ENCODE results near the gene SMYD2. TPM values are rescaled to one million over a fixed set of nuclear protein-coding genes. Genes with fewer than 3 reads are reported as not detected.
A peak's percentile ranks its signal among the peaks of the same experiment; 100 is the strongest.

The SMYD2 gene
- total and polyA plus RNA-seq, 5 experiments from 2014 or later: 37.2 to 41.9 (median 39.5) TPM

- Mint-ChIP-seq H3K27me3 (no peaks in the 10 kb centered on the region), H3K27ac (peak overlapping the region in 1 of 10 donors; percentile 57), H3K9me3 (no peaks in the 10 kb centered on the region), H3K4me3 (no peak overlapping the region), H3K4me1 (peaks cover 0 to 3% (median 1%) of the 10 kb centered on the region in 4 donors), H3K36me3 (peaks cover 4 to 53% (median 10%) of the 10 kb centered on the region in 3 donors)
- DNase-seq: no peak
- POLR2A ChIA-PET: interaction anchor here (1.4 to 2.4 kb wide), 2 partner anchors 49 to 68 kb away, joined by 5 to 15 read pairs; partner anchors contain the start of gene SMYD2
- no peak for ATAC-seq
These were observed 48.7 kb downstream of the SMYD2 start for GRCh38 chr1:214329470-214330220.

- Mint-ChIP-seq H3K27ac (no peak overlapping the region), H3K4me3 (no peak overlapping the region), H3K27me3 (no peaks in the 10 kb centered on the region), H3K9me3 (no peaks in the 10 kb centered on the region), H3K4me1 (peaks cover 0 to 3% (median 1%) of the 10 kb centered on the region in 4 donors), H3K36me3 (peaks cover 4 to 51% (median 12%) of the 10 kb centered on the region in 3 donors)
- DNase-seq (no peak), ATAC-seq (no peak)
- POLR2A ChIA-PET: no interaction called here
These were observed 49.3 kb downstream of the SMYD2 start for GRCh38 chr1:214330222-214330621.

- Mint-ChIP-seq H3K9me3 (no peaks in the 10 kb centered on the region), H3K4me1 (peaks cover 0 to 3% (median 1%) of the 10 kb centered on the region in 4 donors), H3K27me3 (no peaks in the 10 kb centered on the region), H3K36me3 (peaks cover 4 to 51% (median 16%) of the 10 kb centered on the region in 3 donors), H3K27ac (peak overlapping the region in 2 of 10 donors; percentile 14 to 32), H3K4me3 (no peak overlapping the region)
- no peak for ATAC-seq
- POLR2A ChIA-PET: no interaction called here
- no peak for DNase-seq
These were observed 49.8 kb downstream of the SMYD2 start for GRCh38 chr1:214330715-214331114.

DNA sequence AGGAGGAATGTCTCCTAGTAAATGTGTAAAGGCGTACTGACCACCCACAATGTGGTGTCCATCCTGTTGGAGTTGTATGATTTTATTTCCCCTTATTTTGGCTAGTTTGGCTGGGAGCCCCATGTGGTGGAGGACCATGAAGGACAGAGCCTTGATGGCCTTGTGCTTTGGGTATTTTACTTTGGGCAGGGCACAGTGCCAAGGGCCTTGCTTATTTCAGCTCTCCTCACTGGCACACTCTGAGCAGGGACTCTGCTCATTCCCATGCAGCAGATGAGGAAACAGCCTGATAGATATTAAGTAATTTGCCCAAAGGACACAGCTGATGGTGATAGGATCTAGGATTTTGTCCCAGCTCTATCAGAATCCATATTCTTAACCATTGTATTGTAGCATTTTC, 50.2 kb downstream of the SMYD2 start:
- POLR2A ChIA-PET: no interaction called here
- H3K4me3 Mint-ChIP-seq: no peak overlapping the region
- peak overlapping the region in 1 of 10 donors; percentile 60 for H3K27ac Mint-ChIP-seq
- no peak for DNase-seq
- H3K9me3 Mint-ChIP-seq: no peaks in the 10 kb centered on the region
- ATAC-seq: no peak
- H3K27me3 Mint-ChIP-seq: no peaks in the 10 kb centered on the region
- peaks cover 4 to 55% (median 16%) of the 10 kb centered on the region in 3 donors for H3K36me3 Mint-ChIP-seq
- peaks cover 0 to 3% (median 1%) of the 10 kb centered on the region in 4 donors for H3K4me1 Mint-ChIP-seq

DNA sequence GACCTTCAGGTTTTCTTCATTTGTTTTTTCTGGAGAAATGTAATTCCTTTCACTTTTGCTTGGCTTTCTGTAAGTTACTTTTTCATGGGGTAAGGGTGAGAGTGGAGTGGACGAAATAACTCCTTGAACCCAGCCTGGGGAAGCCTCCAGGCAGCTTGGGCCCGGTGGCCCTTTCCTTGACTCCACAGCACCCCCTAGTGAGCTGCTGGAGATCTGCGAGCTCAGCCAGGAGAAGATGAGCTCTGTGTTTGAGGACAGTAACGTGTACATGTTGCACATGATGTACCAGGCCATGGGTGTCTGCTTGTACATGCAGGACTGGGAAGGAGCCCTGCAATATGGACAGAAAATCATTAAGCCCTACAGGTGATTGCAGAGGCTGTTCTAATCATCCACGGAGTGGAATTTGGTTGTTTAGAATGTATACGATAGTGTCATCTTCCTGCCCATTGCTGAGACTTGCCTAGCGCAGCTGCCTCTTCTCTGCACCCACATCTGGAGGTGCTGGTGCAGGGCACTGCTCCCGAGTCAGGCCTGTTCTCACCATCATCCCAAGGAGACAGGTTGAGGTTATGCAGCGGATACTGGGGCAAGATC, 51.0 kb downstream of the SMYD2 start:
- DNase-seq (peak; percentile 22 to 66 (median 39)), ATAC-seq (peak in 1 of 2 donors; percentile 52)
- H3K9me3 Mint-ChIP-seq: no peaks in the 10 kb centered on the region
- H3K27me3 Mint-ChIP-seq: no peaks in the 10 kb centered on the region
- POLR2A ChIA-PET: no interaction called here
- peaks cover 4 to 56% (median 21%) of the 10 kb centered on the region in 3 donors for H3K36me3 Mint-ChIP-seq
- peak overlapping the region in 1 of 10 donors; percentile 48 for H3K27ac Mint-ChIP-seq
- peaks cover 0 to 3% (median 1%) of the 10 kb centered on the region in 4 donors for H3K4me1 Mint-ChIP-seq
- H3K4me3 Mint-ChIP-seq: no peak overlapping the region

DNA sequence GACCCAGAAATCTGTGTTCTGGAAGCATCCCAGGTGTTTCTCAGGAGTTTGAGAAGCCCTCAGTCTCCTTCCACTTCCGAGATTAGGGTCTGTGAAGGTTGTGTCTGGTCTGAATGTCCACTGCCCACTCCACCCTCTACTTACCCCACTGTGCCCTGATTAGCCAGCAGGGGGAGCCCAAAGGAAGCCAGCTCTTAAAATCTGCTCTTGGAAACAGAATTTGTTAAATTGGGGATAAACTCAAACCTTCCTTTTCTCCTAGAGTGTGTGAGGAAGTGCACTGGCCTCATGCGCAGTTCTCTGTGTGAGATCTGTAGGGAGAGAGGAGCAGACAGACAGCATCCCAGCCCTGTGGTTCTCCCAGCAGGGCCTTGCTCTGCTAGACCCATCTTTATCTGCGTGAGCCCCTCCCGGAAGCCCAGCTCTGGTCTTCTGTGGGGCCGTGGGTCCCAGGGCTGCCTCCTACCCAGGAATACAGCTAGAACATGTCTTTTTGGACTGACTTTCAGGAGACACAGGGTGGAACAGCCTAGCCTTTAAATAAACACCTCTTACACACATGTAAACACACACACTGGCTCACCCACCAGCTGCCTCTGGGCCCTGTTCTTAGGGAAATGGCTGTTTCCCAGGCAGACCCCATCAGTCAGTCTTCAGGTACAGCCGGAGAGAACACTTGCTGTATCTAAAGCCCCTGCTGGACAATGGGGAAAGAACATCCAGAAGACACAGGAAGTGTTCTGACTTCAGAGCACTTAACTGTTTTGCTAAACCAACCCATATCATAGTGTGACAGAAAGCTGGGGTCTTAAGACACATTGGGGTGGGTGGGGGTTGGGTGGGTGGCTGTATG, 52.2 kb downstream of the SMYD2 start:
- Mint-ChIP-seq H3K4me1 (peaks cover 0 to 3% (median 1%) of the 10 kb centered on the region in 4 donors), H3K4me3 (no peak overlapping the region), H3K9me3 (no peaks in the 10 kb centered on the region), H3K27me3 (no peaks in the 10 kb centered on the region), H3K36me3 (peaks cover 8 to 60% (median 28%) of the 10 kb centered on the region in 3 donors), H3K27ac (peak overlapping the region in 1 of 10 donors; percentile 50)
- POLR2A ChIA-PET: no interaction called here
- DNase-seq (peak in 8 of 10 donors; percentile 6 to 65 (median 21)), ATAC-seq (no peak)

- Mint-ChIP-seq H3K27me3 (no peaks in the 10 kb centered on the region), H3K36me3 (peaks cover 8 to 61% (median 30%) of the 10 kb centered on the region in 3 donors), H3K4me1 (peaks cover 0 to 3% (median 1%) of the 10 kb centered on the region in 4 donors)
These were observed 54.6 kb downstream of the SMYD2 start for GRCh38 chr1:214335567-214335966.

DNA sequence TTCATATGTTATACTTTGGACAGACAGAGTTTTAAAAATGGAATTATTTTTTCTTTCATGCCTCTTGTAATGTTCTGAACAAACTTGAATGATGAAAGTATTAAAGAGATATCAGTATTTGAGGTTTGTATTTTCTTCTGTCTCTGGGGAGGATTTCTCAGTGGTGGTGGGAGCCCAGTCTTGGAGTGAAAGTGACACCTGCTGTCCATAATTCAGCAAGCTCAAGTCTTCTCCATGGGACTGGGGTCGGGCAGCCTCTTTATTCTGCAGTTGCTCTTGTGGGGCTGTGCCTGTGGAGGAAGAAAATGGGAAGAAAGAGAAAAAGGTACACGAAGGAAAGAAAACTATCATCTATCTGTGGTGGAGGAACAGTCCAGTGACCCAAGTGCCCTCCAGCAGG, 56.1 kb downstream of the SMYD2 start:
- no peak for ATAC-seq
- Mint-ChIP-seq H3K27ac (peak overlapping the region in 1 of 10 donors; percentile 11), H3K4me3 (no peak overlapping the region), H3K27me3 (no peaks in the 10 kb centered on the region), H3K36me3 (peaks cover 5 to 57% (median 33%) of the 10 kb centered on the region in 3 donors), H3K9me3 (no peaks in the 10 kb centered on the region), H3K4me1 (no peaks in the 10 kb centered on the region)
- POLR2A ChIA-PET: no interaction called here
- DNase-seq: no peak

More at GRCh38 chr1:214335567-214335966, 54.6 kb downstream of the SMYD2 start:
- DNase-seq (no peak), ATAC-seq (no peak)
- Mint-ChIP-seq H3K27ac (no peak overlapping the region), H3K9me3 (no peaks in the 10 kb centered on the region), H3K4me3 (no peak overlapping the region)
- POLR2A ChIA-PET: no interaction called here

GRCh38 chr1:214337511-214337910, 56.6 kb downstream of the SMYD2 start:
- ATAC-seq (no peak), DNase-seq (no peak)
- Mint-ChIP-seq H3K4me3 (no peak overlapping the region), H3K4me1 (no peaks in the 10 kb centered on the region), H3K36me3 (peaks cover 9 to 59% (median 38%) of the 10 kb centered on the region in 3 donors), H3K9me3 (peaks cover 0 to 2% (median 0%) of the 10 kb centered on the region in 9 donors), H3K27me3 (no peaks in the 10 kb centered on the region), H3K27ac (peak overlapping the region in 1 of 10 donors; percentile 11)
- POLR2A ChIA-PET: no interaction called here

DNA sequence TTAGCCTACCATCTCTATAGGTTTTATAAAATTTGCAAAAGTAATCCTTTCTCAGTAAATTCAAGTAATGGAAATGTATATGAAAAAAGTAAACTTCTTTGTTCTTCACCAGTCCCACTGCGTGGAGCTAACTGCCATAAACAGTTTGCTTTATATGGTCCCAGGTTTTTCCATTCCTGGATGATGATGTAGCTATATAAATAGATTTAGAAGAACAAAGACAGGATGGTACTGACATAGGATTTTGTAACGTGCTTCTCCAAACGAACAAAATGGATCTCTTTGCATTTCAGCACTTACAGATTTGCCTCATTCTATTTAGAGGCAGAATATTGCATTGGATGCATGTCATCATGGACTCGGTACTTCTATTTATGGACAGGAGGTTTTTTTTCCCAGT, 57.3 kb downstream of the SMYD2 start:
- no peaks in the 10 kb centered on the region for H3K4me1 Mint-ChIP-seq
- H3K9me3 Mint-ChIP-seq: peaks cover 0 to 4% (median 0%) of the 10 kb centered on the region in 9 donors
- no peak overlapping the region for H3K4me3 Mint-ChIP-seq
- no peaks in the 10 kb centered on the region for H3K27me3 Mint-ChIP-seq
- peaks cover 16 to 62% (median 44%) of the 10 kb centered on the region in 3 donors for H3K36me3 Mint-ChIP-seq
- DNase-seq (no peak), ATAC-seq (no peak)
- no peak overlapping the region for H3K27ac Mint-ChIP-seq
- POLR2A ChIA-PET: no interaction called here

DNA sequence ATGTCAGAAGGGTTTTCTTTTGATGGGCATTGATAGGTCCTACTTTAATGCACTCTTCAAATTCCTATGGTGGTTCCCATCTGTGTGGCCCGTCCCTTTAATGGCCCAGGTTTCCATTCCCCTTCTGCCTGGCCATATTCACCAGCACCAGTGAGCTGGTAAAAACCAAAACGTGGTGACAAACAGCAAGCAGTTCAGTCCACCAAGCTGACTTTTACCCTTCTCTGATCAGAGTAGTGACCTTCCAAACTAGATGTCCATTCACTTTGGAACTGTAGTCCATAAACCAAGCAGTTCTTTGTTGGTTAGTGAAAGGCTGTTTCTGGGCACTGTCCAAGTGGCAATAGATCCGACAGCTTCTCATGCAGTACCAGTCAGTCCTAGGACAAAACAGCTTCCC, 60.5 kb downstream of the SMYD2 start:
- Mint-ChIP-seq H3K27ac (no peak overlapping the region), H3K4me3 (no peak overlapping the region), H3K9me3 (peaks cover 9 to 22% (median 13%) of the 10 kb centered on the region in 9 donors), H3K36me3 (peaks cover 36 to 61% (median 54%) of the 10 kb centered on the region in 3 donors), H3K27me3 (no peaks in the 10 kb centered on the region), H3K4me1 (no peaks in the 10 kb centered on the region)
- no peak for DNase-seq
- no peak for ATAC-seq
- POLR2A ChIA-PET: no interaction called here

DNA sequence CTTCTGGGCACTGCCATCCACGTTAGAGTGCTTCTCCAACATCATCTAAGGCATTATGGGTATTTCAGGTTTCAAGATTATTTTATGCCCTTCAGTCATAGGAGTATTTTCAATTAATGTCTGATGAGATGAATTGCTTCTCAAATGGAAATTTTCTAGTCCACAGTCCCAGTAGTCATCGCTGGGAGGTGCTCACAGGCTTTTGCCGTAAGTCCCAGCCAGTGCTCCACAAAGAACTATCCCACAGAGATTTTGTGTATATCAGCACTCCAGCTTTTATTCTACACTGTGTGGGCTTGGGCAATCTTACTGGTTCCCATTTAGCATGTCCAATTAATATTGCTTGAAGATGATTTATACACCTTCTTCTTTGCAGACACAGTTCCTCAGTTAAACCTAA, 61.0 kb downstream of the SMYD2 start:
- POLR2A ChIA-PET: no interaction called here
- peaks cover 9 to 22% (median 13%) of the 10 kb centered on the region in 9 donors for H3K9me3 Mint-ChIP-seq

More for the DNA sequence above, 61.0 kb downstream of the SMYD2 start:
- Mint-ChIP-seq H3K27ac (no peak overlapping the region), H3K4me3 (no peak overlapping the region), H3K4me1 (no peaks in the 10 kb centered on the region), H3K27me3 (no peaks in the 10 kb centered on the region), H3K36me3 (peaks cover 36 to 56% (median 50%) of the 10 kb centered on the region in 3 donors)
- ATAC-seq: no peak
- DNase-seq: no peak
